ENCODE measurements around the gene NCR3LG1. TPM values are rescaled to one million over a fixed set of nuclear protein-coding genes. Genes with fewer than 3 reads are reported as not detected.

NCR3LG1 gene
- polyA plus RNA-seq, 1 donor (not counting 4 experiments of a cell fraction or from before 2014, with no cell fraction given) = 3.9 TPM

DNA sequence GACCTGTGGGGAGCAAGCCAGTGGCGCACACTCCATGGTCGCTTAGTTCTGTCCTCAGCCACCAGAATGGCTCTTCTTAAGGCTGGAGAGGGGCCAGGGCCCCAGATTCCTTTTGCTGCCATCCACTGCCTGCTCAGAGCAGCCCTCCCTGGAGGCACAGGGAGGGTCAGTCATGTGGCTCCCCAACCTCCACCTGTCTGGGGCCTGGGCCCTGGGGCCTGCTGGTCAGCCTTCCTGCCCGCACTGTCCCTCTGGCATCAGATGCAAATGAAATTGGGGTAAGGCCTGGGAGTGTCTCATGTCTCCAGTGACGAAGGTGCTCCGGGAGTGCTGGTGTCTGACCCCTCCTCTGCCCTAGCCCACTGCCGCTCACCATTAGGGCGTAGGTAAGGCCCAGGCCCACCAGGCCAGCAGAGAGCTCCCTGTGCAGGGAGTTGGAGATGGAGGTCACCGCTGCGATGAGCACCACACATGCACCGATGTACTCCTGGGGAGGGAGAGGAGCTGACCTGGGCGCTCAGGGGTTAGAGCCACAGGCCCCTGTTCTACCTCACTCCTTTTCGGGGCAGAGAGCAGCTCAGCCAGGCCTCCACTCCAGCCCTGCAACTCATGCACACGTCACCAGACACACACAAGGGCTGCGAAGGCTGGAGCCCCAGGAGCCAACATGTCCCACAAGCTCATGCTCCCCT lies 45.9 kb downstream of the NCR3LG1 start:
- TF ChIP-seq, protein P1, sequence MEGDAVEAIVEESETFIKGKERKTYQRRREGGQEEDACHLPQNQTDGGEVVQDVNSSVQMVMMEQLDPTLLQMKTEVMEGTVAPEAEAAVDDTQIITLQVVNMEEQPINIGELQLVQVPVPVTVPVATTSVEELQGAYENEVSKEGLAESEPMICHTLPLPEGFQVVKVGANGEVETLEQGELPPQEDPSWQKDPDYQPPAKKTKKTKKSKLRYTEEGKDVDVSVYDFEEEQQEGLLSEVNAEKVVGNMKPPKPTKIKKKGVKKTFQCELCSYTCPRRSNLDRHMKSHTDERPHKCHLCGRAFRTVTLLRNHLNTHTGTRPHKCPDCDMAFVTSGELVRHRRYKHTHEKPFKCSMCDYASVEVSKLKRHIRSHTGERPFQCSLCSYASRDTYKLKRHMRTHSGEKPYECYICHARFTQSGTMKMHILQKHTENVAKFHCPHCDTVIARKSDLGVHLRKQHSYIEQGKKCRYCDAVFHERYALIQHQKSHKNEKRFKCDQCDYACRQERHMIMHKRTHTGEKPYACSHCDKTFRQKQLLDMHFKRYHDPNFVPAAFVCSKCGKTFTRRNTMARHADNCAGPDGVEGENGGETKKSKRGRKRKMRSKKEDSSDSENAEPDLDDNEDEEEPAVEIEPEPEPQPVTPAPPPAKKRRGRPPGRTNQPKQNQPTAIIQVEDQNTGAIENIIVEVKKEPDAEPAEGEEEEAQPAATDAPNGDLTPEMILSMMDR (optimal IDR thresholded peaks at IDR 0.05 in 1 of 3, IDR thresholded peaks at IDR 0.05 in 1 of 3, conservative IDR thresholded peaks at IDR 0.05 in 1 of 3; ENCODE audit: extremely low read depth in 1 of 3, insufficient read depth in 2 of 3, low read length in 3 of 3) = no peak
- no peak for TF ChIP-seq EZH2 (IDR thresholded peaks at IDR 0.05; ENCODE audit: low read length)
- Histone ChIP-seq H2AFZ (ENCODE audit: control insufficient read depth, low read length) (no peak overlapping the region), H3K4me1 (ENCODE audit: control insufficient read depth, extremely low read depth, insufficient read depth, low read length) (no peaks in the 10 kb centered on the region), H3K4me3 (ENCODE audit: control insufficient read depth in 2 of 3, extremely low read depth in 1 of 3, insufficient read depth in 2 of 3, low read depth in 1 of 3, low read length in 3 of 3) (no peak overlapping the region), H3K27ac (ENCODE audit: control insufficient read depth, insufficient read depth, low read length) (no peak overlapping the region), H3K27me3 (ENCODE audit: control insufficient read depth, extremely low read depth, insufficient read depth, low read length) (no peaks in the 10 kb centered on the region), H3K9me1 (ENCODE audit: control insufficient read depth, extremely low read depth, insufficient read depth, low read length) (no peaks in the 10 kb centered on the region), H3K36me3 (ENCODE audit: control insufficient read depth in 2 of 2, extremely low read depth in 1 of 2, insufficient read depth in 2 of 2, low read length in 2 of 2) (no peaks in the 10 kb centered on the region), H3K79me2 (ENCODE audit: control insufficient read depth, insufficient read depth, low read length) (no peaks in the 10 kb centered on the region), H4K20me1 (ENCODE audit: control insufficient read depth, extremely low read depth, insufficient read depth, low read length) (no peaks in the 10 kb centered on the region), H3K9me3 (ENCODE audit: control insufficient read depth, low read depth, low read length) (no peaks in the 10 kb centered on the region), H3K4me2 (ENCODE audit: control insufficient read depth, extremely low read depth, insufficient read depth, low read depth, low read length) (no peak overlapping the region), H3K9ac (ENCODE audit: control insufficient read depth, extremely low read depth, insufficient read depth, low read length) (no peak overlapping the region)
- FAIRE-seq = no peak
- DNase-seq (ENCODE audit: low read depth, low spot score) = no peak
- dilution Hi-C loops (cut with MboI; ENCODE audit: extremely low pct_ligation_motif_present, low sequenced_read_pairs) = no loop called here

DNA sequence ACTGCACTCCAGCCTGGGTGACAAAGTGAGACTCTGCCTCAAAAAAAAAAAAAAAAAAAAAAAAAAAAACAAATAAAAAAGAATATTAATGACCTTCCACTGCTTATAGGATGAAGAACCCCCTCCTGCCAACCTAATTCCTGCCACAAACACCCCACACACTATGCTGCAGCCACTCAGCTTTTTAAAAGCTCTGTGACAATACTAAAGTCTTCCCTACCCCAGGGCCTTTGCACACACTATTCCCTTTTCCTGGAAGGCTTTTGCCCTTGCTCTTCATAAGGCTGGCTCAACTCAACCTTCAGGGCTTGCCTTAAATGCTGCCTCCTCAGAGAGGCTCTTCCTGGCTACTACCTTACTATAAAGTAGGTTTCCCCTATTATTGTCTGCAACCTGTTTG lies 47.6 kb downstream of the NCR3LG1 start:
- H3K27ac ChIP-seq (ENCODE audit: control insufficient read depth, insufficient read depth, low read length) = no peak overlapping the region
- H4K20me1 ChIP-seq (ENCODE audit: control insufficient read depth, extremely low read depth, insufficient read depth, low read length) = no peaks in the 10 kb centered on the region
- no peak overlapping the region for H2AFZ ChIP-seq (ENCODE audit: control insufficient read depth, low read length)
- no peaks in the 10 kb centered on the region for H3K27me3 ChIP-seq (ENCODE audit: control insufficient read depth, extremely low read depth, insufficient read depth, low read length)
- H3K79me2 ChIP-seq (ENCODE audit: control insufficient read depth, insufficient read depth, low read length) = no peaks in the 10 kb centered on the region
- DNase-seq (ENCODE audit: low read depth, low spot score) = no peak
- H3K9me3 ChIP-seq (ENCODE audit: control insufficient read depth, low read depth, low read length) = no peaks in the 10 kb centered on the region
- no peak overlapping the region for H3K9ac ChIP-seq (ENCODE audit: control insufficient read depth, extremely low read depth, insufficient read depth, low read length)
- no peaks in the 10 kb centered on the region for H3K36me3 ChIP-seq (ENCODE audit: control insufficient read depth in 2 of 2, extremely low read depth in 1 of 2, insufficient read depth in 2 of 2, low read length in 2 of 2)
- H3K4me1 ChIP-seq (ENCODE audit: control insufficient read depth, extremely low read depth, insufficient read depth, low read length) = no peaks in the 10 kb centered on the region
- FAIRE-seq = no peak
- no peaks in the 10 kb centered on the region for H3K9me1 ChIP-seq (ENCODE audit: control insufficient read depth, extremely low read depth, insufficient read depth, low read length)
- dilution Hi-C loops (cut with MboI; ENCODE audit: extremely low pct_ligation_motif_present, low sequenced_read_pairs) = no loop called here
- no peak overlapping the region for H3K4me3 ChIP-seq (ENCODE audit: control insufficient read depth in 2 of 3, extremely low read depth in 1 of 3, insufficient read depth in 2 of 3, low read depth in 1 of 3, low read length in 3 of 3)
- H3K4me2 ChIP-seq (ENCODE audit: control insufficient read depth, extremely low read depth, insufficient read depth, low read depth, low read length) = no peak overlapping the region
- TF ChIP-seq, protein P1 (optimal IDR thresholded peaks at IDR 0.05 in 1 of 3, IDR thresholded peaks at IDR 0.05 in 1 of 3, conservative IDR thresholded peaks at IDR 0.05 in 1 of 3; ENCODE audit: extremely low read depth in 1 of 3, insufficient read depth in 2 of 3, low read length in 3 of 3) = no peak
- TF ChIP-seq EZH2 (IDR thresholded peaks at IDR 0.05; ENCODE audit: low read length) = no peak

All from keratinocyte (primary cell).